Kidney (tissue), 14 donors: ENCODE data around the gene PLK2. TPM values are rescaled to one million over a fixed set of nuclear protein-coding genes. Genes with fewer than 3 reads are reported as not detected.

Experiments
- DNase-seq, 5 donors: peaks; one replicate each; pipeline ENCODE4 v3.0.0-alpha.2; 2013 to 2020
- FAIRE-seq: peaks from 2 replicates; lab custom pipeline; 2012; peaks lifted over from hg19 to GRCh38; lab: Jason Lieb, UNC
- H3K27ac ChIP-seq, 2 donors: one replicate each; pipeline ENCODE4 v1.7.0; 2013; ENCODE audit warnings: low read depth in 2 of 2, low read length in 2 of 2, inconsistent platforms in 1 of 2
- H3K27me3 ChIP-seq: one replicate; pipeline ENCODE4 v1.7.1; 2013; ENCODE audit warnings: low read length, inconsistent platforms; ENCODE audit not compliant: control insufficient read depth, insufficient read depth
- H3K36me3 ChIP-seq, 3 donors: one replicate each; pipeline versions ENCODE4 v1.7.0 to v1.7.1; 2013; ENCODE audit warnings: low read length in 3 of 3, control low read depth in 1 of 3, inconsistent platforms in 1 of 3; ENCODE audit not compliant: insufficient read depth in 3 of 3, control insufficient read depth in 2 of 3
- H3K4me1 ChIP-seq, 3 donors: one replicate each; pipeline versions ENCODE4 v1.7.0 to v1.7.1; 2013; ENCODE audit warnings: low read length in 3 of 3, inconsistent platforms in 1 of 3, low read depth in 1 of 3; ENCODE audit not compliant: control insufficient read depth in 2 of 3, insufficient read depth in 2 of 3
- H3K4me3 ChIP-seq, 3 donors: one replicate each; pipeline versions ENCODE4 v1.7.0 to v1.8.1; 2013; ENCODE audit warnings: low read length in 3 of 3, control low read depth in 1 of 3, inconsistent platforms in 1 of 3
- H3K9ac ChIP-seq, 3 donors: one replicate each; pipeline versions ENCODE4 v1.7.0 to v1.7.1; 2013; ENCODE audit warnings: low read length in 3 of 3, control low read depth in 1 of 3, inconsistent platforms in 1 of 3
- H3K9me3 ChIP-seq, 3 donors: one replicate each; pipeline versions ENCODE4 v1.7.0 to v1.7.1; 2013; ENCODE audit warnings: low read length in 3 of 3, control low read depth in 1 of 3, inconsistent platforms in 1 of 3; ENCODE audit not compliant: control insufficient read depth in 2 of 3, insufficient read depth in 1 of 3
- intact Hi-C: fragments of 100-400 bp; cut with DNase I; formaldehyde crosslinking; loops from one replicate; pipeline ENCODE4 v1.11.1; 2022
- polyA plus RNA-seq: library from polyadenylated mRNA; stranded (reverse); fragments of 350-450 nt; fragmentation: Illumina TruSeq; extraction: RNeasy Lipid Tissue Mini Kit (QIAGEN cat#74804); gene quantifications from one replicate; pipeline ENCODE4 v1.2.3, GENCODE V29; 2014; ENCODE audit warnings: low read depth, low replicate concordance; ENCODE audit not compliant: insufficient read depth
- total RNA-seq: library from RNA; stranded (reverse); fragmentation: NEBNext Ultra II Directional; extraction: Animal tissue kit (Norgen Biotek cat#: 25700); gene quantifications from one replicate; pipeline ENCODE4 v1.2.1, GENCODE V29; 2021
- TF ChIP-seq, protein P1 (sequence below): IDR thresholded peaks from 3 replicates; pipeline ENCODE4 v1.5.1; 2012; ENCODE audit warnings: mild to moderate bottlenecking, moderate library complexity, borderline replicate concordance; ENCODE audit not compliant: insufficient read depth; ENCODE audit errors: extremely low read depth
- donor health status: control.
- donor health status: control.
- donor health status: control.
- donor health status: control.
- donor health status: control.
- donor health status: DM: yes; HTN: yes; CAD: no.
- donor health status: Normal renal cell carcinoma (clear cell type).

The PLK2 gene
- total and polyA plus RNA-seq, 2 donors from 2014 or later: 8.4 to 53.1 TPM

DNA sequence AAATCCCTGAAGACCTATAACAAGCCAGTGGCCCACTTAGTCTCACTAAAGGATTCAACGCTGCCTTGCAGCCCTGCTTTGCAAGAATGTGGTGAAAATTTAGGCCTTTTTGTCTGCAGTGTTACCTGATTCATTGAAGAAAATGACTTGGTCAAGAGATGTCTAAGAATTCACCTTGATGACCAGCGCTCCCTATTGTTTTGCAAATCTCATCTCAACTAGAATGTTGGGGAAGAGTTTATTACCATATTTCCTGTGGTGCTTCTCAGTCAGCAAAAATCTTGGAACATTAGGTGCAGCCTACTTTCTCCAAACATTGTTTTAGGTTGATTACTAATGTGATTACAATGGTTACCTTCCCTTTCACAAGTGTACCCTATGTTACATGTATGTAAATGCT, 53.5 kb downstream of the PLK2 start:
- no peak overlapping the region for H3K9ac ChIP-seq
- intact Hi-C loops: no loop called here
- DNase-seq: no peak
- no peaks in the 10 kb centered on the region for H3K4me1 ChIP-seq
- no peak for FAIRE-seq
- no peak overlapping the region for H3K4me3 ChIP-seq
- H3K9me3 ChIP-seq: no peaks in the 10 kb centered on the region
- H3K27me3 ChIP-seq: no peaks in the 10 kb centered on the region
- no peak overlapping the region for H3K27ac ChIP-seq
- TF ChIP-seq, protein P1, sequence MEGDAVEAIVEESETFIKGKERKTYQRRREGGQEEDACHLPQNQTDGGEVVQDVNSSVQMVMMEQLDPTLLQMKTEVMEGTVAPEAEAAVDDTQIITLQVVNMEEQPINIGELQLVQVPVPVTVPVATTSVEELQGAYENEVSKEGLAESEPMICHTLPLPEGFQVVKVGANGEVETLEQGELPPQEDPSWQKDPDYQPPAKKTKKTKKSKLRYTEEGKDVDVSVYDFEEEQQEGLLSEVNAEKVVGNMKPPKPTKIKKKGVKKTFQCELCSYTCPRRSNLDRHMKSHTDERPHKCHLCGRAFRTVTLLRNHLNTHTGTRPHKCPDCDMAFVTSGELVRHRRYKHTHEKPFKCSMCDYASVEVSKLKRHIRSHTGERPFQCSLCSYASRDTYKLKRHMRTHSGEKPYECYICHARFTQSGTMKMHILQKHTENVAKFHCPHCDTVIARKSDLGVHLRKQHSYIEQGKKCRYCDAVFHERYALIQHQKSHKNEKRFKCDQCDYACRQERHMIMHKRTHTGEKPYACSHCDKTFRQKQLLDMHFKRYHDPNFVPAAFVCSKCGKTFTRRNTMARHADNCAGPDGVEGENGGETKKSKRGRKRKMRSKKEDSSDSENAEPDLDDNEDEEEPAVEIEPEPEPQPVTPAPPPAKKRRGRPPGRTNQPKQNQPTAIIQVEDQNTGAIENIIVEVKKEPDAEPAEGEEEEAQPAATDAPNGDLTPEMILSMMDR: no peak
- H3K36me3 ChIP-seq: no peaks in the 10 kb centered on the region

DNA sequence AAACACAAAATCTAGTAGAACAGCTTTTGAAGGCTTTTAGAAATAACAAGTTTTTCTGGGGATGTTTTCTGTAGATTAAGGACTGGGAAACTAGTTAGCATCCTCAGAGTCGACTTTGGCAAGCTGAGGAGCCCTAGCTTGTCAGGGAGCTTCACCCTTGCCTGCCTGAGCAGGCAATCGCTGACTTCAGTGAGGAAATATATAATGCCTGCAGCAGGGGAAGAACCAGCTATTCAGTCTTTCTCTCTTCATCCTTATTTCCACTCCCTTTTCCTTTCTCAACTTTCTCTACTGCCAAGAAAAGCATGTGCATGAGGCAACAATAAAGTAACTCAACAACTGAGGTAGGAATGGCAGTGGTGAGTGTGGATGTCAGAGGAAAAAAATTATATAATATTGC, 54.7 kb downstream of the PLK2 start:
- Histone ChIP-seq H3K4me3 (no peak overlapping the region), H3K9me3 (no peaks in the 10 kb centered on the region), H3K27me3 (no peaks in the 10 kb centered on the region), H3K4me1 (no peaks in the 10 kb centered on the region), H3K27ac (no peak overlapping the region), H3K9ac (no peak overlapping the region), H3K36me3 (no peaks in the 10 kb centered on the region)
- TF ChIP-seq, protein P1: no peak
- intact Hi-C loops: no loop called here
- DNase-seq (no peak), FAIRE-seq (no peak)

DNA sequence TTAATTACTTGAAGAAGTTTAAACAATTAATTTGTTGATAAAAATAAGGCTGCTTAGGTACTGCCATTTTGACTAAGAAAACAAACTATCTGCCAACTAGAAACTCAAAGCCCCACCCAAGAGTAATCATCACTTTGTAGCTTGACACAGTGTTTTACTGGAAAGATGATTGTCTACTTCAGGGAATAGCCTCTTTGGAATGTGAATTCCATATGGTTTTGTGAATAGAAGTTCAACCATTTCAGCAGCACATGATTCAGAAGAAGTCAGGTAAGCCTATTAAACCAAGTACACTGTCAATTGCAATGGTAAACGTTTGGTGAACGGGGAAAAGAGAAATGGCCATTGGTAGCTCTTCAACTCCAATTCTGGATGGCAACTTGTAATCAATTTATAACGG, 55.2 kb downstream of the PLK2 start:
- Histone ChIP-seq H3K27me3 (no peaks in the 10 kb centered on the region), H3K36me3 (no peaks in the 10 kb centered on the region), H3K27ac (no peak overlapping the region), H3K4me3 (no peak overlapping the region), H3K9me3 (no peaks in the 10 kb centered on the region), H3K9ac (no peak overlapping the region), H3K4me1 (no peaks in the 10 kb centered on the region)
- intact Hi-C loops: no loop called here
- TF ChIP-seq, protein P1: no peak
- DNase-seq (no peak), FAIRE-seq (no peak)

Other genes with a start within 250 kb of the PLK2 start
- 3.9 TPM for gene GAPT, start 31.3 kb upstream of the PLK2 start, total RNA-seq
- gene GAPT, start 31.3 kb upstream of the PLK2 start, polyA plus RNA-seq: 0.32 TPM
- gene RAB3C, start 123.0 kb upstream of the PLK2 start, total RNA-seq: 3.7 TPM
- gene RAB3C, start 123.0 kb upstream of the PLK2 start, polyA plus RNA-seq: not detected